Umbilical cord (tissue), 2 donors: ENCODE data around the gene LDHD. TPM values are rescaled to one million over a fixed set of nuclear protein-coding genes. Genes with fewer than 3 reads are reported as not detected.

Experiments used
- DNase-seq: peaks from one replicate; pipeline ENCODE4 v3.0.0-alpha.2; 2015; ENCODE audit warnings: low spot score
- total RNA-seq: library from RNA; depleted of rRNA; stranded (reverse); fragments of >200 nt; gene quantifications from one replicate; pipeline ENCODE4 v1.2.3, GENCODE V29; 2014; ENCODE audit warnings: low replicate concordance; ENCODE audit not compliant: insufficient read depth

The LDHD gene
- total RNA-seq, 1 donor from 2014 or later: 0.48 TPM

DNA sequence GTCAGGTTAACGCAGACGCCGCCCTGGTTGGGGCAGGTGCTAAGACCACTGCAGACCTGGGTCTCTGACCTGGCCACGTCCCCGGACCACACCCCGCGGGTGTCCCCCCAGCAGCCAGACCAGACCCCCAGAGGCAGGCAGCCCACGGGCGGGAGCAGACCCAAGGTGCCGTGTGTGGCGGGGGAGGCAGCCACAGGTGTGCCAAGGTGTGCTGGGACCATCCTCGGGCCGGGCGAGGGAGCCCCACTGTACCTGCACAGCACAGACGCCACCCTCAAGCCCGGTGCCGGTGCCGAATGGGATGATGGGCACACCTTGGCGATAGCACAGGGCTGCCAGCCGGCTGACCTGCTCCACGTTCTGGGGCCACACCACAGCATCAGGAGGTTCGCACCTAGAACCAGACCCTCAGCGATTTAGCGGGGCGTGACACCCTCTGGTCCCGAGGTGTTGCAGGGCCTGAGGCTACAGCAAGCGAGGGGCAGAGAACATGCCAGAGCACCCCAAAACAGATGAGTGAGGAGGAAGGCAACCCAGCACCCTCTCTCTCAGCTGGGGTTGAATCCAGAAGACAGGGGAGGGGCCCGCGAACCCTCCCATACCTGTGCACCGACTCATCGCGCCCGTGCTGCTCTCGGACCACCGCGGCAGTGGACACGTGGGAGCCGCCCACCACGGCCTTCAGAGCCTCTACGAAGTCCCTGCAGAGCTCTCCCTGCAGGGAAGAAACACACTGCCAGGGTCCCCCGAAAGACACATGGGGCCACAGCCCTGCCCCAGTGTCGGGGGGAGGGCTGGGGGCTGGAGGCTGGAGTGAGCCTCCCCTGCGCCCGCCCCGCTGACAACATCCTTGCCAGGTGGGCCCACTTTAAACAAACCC, 1.4 kb downstream of the LDHD start:
- no peak for DNase-seq

DNA sequence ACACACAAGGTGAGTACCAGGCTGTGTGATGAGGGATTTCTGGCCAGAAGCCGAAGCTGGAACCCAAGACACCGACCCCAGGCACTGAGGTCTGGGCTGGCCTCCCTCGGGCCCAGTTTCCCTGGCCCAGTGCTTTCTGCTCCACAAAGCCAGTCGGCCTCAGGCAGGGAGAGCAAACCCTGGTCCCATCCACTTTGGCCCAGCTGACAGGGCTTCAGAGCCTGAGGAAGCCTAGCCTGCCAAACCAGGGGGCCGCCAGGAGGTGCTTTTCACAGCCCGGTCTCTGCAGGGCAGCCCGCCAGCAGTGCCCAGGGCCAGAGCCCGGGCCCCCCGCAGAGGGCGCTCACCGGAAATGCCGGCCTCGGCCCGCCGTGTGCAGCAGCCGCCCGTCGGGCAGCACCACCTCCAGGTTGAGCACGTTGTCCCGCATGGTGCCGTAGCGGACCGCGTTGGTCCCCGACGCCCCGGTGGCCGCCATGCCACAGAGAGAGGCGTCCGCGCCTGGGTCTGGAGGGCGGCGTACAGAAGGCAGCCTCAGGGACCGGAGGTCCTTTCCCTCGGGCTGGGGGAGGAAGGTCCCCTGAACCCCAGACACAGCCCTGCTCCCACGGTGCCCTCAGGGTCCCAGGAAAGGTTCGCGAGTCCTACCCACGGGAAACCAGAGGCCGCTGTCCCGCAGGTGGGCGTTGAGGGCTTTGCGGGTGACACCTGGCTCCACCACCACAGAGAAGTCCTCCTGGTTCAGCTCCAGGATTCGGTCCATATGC, 2.2 kb downstream of the LDHD start:
- no peak for DNase-seq

GRCh38 chr16:75113541-75114121, 2.9 kb downstream of the LDHD start:
- no peak for DNase-seq

GRCh38 chr16:75112734-75113491, 3.7 kb downstream of the LDHD start:
- peak; percentile 26 for DNase-seq

- DNase-seq: peak; percentile 10
Observed at GRCh38 chr16:75111961-75112733, 4.4 kb downstream of the LDHD start.

GRCh38 chr16:75111514-75111940, 5.1 kb downstream of the LDHD start:
- DNase-seq: no peak

DNA sequence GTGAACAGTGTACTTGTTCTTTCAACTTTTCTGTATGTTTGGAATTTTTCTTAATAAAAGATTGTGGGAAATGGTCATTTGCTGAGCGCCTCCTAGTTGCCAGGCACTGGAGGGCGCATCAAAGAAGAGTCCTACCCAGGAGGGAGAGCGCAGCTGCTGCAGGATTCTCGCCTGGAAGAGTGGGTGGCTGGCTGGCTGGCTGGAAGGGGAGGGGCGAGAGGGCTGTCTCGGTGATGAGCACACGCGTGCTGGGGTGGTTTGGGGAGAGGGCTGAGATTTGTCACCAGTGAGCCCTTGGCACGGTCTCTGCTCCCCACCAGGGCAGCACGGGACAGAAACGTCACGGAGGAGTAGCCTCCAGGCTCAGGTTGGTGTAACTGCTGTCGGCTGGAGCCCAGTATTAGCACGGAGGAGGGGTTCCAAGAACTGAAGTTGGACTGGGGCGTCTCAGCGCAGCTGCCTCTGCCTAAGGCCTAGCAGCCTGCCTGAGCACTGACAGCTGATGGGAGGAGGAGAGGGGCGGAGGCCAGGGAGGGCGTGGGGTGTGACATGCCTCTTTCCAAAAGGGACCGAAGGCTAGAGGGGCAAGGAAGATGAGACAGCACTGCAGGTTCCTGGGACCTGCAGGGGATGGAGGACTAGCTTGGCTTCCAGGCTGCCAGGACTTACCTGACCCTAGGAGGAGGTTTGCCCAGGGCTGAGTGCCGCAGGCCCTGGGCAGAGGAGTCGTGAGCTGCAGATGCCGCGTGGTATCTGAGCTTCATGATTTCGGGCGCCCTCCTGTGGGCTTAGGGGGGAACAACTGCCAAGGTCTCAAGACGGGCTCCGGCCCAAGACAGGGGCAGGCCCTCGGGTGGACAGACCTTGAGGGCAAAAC, 5.7 kb downstream of the LDHD start:
- DNase-seq: peak; percentile 97

- DNase-seq: peak; percentile 9
Observed at GRCh38 chr16:75109732-75110243, 6.8 kb downstream of the LDHD start.

GRCh38 chr16:75108792-75109731, 7.5 kb downstream of the LDHD start:
- peak; percentile 87 for DNase-seq

GRCh38 chr16:75107505-75107904, 9.1 kb downstream of the LDHD start:
- DNase-seq: no peak

- DNase-seq: no peak
Observed at GRCh38 chr16:75106351-75107274, 10.0 kb downstream of the LDHD start.

GRCh38 chr16:75105306-75106061, 11.1 kb downstream of the LDHD start:
- peak; percentile 95 for DNase-seq

DNA sequence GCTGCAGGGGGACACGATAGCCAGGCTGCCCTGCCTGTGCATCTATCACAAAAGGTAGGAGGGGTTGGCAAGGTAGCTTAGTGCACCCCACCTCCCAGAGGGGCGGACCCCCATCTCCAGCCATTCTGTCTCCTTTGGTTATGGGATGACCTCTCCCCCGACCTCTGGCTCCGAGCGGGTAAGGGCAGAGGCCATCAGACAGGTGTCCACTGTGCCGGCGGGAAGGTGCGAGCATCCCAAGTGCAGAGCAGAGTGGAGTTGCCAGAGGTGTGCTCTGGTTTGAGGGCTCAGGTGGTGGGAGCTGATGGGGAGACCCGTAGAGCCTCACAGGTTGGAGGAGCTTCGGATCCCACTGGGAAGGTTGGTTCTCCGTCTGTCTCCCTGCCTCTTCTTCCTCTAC, 11.7 kb downstream of the LDHD start:
- DNase-seq: no peak

DNA sequence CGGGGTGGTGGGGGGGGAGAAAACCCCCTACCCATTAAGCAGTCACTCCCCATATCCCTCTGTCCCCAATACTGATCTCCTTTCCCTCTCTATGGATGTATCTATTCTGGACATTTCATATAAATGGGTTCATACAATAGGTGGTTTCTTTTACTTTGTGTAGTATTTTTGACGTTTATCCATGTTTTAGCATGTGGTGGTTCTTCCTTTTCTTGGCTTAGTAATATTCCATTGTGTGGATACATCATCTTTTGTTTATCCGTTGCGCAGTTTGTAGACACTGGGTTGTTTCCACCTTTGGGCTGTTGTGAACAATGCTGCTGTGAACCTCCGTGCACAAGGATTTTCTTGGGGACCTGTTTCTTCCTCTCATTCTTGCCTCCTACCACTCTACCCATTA, 12.6 kb downstream of the LDHD start:
- DNase-seq: no peak

DNA sequence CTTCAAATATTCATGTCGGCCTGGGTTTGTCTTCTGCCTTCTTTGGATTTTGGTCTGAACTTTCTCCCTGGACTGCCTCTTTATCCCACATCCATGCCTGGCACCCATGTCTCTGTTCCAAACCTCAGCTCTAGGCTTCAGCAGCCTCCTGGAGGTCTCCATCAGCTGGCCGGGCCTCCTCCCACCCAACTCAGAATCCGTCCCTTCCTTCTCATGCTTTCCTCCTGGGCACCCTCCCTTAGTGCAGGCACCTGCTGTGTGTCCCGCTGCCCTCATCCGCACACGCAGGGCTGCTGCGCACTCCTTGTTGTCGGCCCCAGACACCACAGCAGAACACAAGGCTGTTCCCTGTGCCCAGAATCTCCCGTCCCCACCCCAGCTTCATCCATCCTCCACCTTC, 14.0 kb downstream of the LDHD start:
- DNase-seq: no peak

DNA sequence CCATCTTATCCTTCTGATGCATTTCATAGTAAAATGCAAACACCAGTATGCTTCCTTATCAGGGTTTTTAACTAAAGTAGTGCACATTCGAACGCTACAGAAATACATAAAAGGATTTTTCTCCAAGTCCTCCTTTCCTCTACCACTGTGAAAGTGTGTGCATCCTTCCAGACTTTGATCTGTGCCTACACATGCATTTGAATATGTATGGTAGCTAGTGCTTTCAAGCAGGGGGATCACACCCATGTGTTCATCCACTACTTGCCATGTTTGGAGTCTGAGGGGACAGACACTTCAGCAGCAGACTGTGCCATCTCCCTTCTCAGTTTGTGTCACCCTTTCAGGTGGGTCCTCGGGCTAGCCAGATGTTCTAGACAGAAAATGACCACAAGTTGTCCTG, 14.9 kb downstream of the LDHD start:
- DNase-seq: no peak

DNA sequence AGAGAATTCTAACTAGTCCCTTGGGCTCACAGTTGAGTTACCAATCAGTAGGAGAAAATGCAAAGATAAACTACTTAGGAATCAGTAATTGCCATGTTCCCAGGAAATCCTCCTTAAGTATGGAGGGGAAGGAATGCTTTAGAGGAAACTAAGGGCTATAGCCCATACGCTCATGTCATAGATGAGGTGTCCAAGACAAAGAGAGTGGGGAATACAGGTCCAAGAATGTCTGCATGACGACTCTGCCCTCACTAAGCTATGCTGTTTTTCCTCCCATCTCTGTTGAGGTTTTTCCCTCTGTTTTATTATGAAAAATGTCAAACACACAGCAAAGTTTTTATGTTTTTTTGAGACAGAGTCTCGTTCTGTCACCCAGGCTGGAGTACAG, 16.0 kb downstream of the LDHD start:
- DNase-seq: no peak
